Right kidney (tissue), 1 donor: Measurements from ENCODE around the gene ACTG1.

Experiments used
- DNase-seq: peaks from one replicate; pipeline ENCODE4 v3.0.0-alpha.2; 2016

The ACTG1 gene

DNA sequence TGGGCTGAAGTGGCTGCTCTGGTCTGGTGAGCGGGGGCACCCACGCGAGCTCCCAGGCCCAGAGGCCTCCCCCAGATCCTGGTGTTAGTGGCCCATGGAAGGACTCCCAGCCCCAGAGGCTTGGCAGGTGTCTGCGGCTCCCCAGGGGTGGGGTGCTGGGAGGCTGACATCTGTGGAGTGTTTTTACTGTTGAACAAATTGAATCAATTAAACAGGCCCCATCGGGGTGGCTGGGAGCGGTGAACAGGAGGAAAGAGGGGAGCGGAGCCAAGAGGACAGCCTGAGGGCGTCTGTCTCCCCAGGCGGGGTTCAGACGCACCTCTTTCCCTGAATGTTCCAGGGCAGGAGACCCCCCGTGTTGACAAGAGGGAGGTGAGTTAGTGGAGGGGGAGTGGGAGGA lies 29.9 kb downstream of the ACTG1 start:
- DNase-seq, result no peak

DNA sequence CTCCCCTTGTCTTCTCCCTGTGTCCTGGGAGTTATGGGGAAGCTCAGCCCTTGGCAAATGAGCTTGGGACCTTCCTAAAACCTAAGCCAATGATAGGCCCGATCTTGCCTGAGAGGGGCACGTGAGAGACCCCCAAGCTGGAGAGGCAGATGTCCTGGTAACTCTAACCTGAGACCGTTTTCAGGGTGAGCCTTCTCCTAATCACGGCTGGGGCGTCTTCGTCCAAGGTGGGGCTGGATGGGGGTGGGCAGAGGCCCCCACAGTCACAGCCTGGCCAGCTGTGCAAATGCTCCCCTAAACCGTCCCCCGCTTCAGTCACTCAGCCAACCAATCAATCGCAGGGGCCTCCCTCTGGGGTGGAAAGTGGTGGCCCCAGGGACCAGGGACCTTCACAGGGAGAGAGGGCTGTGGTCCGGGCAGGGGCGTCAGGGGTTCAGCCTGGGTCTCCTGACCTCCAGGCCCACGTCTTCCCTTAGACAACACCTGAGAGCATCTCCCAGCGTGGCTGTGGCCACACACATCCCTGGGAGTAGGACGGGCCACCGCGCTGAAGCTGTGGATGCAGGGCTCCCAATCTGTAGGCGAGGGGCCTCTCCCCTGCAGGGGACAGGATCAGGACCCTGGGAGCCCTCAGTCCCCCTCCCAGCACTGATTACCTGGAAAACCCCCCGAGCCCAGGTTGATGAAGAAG lies 30.6 kb downstream of the ACTG1 start:
- peak; percentile 45 for DNase-seq

DNA sequence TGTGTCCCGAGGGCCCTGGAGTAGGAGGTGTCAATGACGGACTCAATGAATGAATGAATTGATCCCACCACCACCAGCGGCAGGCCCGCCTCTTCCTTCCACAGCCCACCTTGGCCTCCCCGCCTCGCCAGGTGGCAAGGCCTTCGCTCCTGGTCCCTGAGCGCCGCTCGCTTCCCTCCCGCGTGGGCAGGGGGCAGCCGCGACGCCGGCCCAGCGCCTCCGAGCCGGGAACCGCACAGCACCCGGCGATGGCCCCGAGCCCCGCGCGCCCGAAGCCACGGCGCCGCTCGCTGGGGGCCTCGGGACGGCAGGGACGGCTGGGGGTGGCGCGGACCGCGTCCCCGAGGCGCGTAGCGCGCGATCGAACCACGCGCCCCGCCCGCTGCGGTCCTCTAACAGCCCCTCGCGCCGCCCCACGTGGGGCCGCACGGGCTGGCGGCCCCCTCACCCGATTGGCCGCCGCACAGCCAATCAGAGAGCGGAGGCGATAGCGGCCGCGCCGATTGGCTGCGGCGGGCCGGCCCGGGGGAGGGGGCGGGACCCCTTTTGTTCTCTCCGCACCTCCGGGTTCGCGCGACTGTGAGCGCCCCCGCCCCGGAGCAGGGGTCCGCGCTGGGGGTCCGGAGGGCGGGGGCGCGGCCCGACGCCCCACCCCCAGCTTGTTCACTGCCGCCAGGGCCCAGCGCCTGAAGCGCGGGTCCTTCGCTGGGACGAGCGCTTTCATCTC lies 31.4 kb downstream of the ACTG1 start:
- peak; percentile 93 for DNase-seq

DNA sequence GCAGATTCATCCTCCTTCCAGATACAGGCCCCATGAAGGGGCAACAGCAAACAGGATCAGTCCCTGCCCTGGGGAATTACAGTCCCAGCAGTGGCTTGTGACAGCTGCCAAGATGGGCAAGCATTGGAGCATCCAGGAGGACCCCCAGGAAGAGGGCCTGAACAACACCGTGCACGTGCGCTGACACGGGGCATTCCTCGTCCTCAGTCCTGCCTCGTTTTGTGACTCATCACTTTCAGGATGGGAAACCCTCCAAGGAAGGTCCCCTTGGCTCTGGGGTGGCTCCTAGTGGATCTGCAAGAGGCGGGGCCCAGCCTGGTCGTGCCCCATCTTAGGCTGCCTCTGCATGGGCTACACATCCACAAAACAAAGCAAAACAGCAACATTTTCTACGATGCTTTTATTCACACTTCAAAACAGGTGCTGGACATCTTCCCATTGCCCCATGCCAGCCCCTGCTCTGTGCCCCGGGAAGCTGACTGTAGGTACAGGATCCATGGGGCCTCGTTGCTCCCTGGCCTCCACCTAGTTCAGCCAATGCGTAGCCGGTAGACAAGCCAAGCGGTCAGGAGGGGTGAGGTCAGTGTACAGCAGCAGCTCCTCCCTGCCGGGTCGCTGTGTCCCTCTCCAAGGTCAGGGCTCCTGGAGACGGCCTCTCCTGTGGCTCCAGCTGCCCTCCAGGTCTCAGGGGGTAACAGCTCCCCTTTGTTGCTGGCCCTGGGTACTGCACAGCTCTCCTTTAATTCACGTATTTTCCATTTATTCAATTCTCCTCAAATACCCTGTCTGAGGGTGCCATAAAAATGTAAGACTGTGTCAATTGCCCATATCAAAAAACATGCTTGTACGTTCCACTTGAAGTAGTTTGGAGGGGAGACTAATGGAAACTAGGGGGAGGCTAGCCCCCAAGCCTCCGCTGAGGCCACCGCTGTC lies 32.2 kb downstream of the ACTG1 start:
- peak; percentile 61 for DNase-seq

DNA sequence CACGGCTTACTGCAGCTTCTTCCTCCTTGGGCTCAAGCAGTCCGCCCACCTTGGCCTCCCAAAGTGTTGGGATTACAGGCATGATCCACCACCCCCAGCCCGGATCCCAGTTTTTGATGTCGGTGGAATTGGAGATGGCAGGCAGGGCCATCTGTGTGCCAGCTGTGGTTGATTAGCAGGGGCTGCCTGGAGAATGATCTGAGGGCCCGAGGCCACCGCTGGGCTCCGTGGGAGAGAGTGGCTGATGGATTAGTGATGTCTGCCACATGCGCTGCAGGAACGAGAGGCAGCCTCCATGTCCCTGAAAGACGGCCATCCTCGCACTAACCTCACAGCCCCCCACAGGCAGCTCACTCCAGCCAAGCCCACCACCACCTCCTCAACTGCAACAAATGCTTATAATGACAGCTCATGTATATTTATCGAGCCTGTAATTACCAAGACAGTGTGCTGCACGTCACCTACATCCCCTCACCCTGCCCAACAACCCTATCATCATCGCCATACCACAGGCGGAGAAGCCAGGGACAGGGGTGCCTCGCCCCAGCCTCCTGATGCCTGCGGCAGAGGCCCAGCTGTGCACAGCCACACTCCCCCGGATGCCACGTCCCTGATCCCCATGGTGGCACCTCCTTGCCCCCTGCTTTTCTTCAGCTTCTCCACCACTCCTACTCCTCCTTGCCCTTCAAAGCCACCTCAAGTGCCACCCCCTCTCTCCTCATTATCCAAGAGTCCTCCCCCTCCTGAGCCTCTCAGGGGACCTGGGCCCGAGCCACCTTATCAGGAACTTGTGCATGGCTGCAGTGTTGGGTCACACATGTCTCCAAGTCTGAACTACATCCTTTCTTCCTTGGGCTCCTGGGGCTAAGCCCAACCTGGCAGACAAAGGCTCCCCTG lies 33.2 kb downstream of the ACTG1 start:
- peak; percentile 13 for DNase-seq

DNA sequence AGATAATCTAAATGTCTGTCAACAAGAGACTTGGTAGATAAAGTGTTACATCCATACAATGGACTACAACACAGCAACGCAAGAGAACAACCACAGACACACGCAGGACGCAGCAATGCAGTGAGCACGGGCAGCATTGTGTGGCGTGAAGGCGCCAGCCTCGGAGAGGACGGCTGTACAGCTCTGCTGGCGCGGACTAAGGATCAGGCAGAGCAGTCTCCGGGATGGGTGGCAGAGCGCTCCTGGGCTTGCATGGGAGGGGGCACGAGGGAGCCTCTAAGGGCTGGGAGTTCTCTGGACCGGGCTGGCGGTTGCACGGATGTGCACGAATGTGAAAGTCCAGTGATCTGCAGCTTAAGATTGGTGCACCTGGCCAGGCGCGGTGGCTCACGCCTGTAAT lies 34.5 kb downstream of the ACTG1 start:
- DNase-seq, result no peak

DNA sequence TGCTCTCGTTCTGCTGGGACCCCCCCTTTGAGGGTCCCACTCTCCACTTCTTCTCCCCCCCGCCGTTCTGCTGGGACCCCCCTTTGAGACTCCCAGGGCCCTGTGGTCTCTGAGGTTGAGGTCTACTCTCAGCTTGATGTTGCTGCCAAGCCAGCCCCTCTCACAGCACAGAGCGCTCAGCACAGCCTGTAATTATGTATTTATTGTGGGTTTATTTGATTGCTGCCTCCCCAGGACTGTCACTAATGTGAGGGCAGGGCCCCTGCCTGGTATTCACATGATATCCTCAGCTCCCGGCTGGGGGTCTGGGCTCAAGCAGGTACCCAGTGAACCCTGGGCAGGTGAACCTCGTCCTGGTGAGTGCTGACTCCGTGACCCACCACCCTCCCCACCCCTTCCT lies 35.4 kb downstream of the ACTG1 start:
- no peak for DNase-seq

DNA sequence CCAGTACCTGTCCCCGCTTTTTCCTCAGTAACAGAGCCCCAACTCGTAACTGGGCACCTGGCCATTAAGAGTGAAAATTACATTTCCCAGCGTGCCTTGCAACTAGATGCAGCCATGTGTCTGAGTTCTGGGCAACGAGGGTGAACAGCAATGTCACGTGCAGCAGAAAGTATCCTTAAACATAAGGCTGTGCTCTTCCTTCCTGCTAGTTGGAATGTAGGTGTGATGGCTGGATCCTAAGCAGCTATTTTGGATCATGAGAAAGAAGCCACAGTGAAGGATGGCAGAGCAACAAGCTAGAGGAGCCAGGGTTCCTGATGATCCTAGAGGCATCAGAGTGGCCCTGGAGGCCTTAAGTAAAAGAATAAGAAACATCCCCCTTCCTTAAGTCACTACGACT lies 36.0 kb downstream of the ACTG1 start:
- no peak for DNase-seq

DNA sequence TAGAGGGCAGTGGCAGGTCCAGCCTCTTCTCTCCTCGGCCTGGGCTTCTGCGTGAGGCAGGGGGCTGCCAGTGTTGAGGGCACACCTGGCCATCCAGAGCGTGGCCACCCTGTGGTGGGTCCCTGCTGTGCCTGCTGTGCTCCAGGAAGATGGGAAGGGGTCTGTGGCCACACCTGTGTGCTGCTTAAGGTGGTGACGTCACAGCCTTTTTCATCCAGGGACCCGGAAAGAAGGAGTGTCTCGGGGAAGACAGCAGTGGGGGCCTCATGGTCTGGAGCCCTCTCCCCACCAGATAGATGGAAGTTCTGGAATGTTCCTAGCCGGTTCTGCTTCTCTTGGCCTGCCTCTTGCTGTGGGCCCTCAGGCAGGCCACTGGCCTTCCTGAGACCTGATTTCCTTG lies 36.5 kb downstream of the ACTG1 start:
- DNase-seq, result no peak

DNA sequence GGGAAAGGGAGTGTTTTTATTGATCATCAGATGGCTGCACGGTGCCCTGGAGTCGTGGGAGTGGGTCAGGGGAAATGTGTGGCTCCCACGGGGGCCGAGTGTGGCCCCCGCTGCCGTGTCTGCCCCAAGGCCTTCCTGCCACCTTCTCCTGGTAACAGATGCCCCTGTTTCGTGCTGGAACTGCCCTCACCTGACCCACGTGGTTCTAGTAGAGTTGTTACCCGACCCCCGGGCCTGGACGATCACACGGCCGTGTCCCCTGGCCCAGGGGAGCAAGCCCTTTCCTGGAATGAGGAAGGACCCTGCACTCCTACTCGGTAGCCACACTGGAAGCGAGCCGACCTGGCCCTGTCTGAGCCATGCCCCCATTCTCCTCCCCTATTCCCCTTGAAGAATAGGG lies 37.6 kb downstream of the ACTG1 start:
- DNase-seq, result no peak

DNA sequence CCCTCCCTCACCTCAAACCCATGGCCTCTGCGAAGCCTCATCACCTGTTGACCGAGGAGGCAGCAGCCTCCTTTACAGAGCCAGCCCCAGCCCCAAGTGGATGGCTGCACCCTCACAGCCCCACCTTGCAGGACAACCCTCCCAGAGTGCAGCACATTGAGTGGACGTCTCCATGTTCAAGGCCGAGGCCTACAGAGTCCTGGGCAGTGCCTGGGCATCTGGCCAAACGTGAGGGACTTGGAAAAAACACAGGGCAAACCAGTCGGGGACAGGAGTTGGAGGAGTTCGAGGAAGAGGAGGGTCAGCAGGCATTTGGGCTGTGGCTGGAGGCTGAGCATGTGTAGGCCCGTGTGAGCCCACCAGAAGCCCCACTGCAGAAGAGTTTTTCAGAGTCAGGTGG lies 39.6 kb downstream of the ACTG1 start:
- DNase-seq, result no peak

DNA sequence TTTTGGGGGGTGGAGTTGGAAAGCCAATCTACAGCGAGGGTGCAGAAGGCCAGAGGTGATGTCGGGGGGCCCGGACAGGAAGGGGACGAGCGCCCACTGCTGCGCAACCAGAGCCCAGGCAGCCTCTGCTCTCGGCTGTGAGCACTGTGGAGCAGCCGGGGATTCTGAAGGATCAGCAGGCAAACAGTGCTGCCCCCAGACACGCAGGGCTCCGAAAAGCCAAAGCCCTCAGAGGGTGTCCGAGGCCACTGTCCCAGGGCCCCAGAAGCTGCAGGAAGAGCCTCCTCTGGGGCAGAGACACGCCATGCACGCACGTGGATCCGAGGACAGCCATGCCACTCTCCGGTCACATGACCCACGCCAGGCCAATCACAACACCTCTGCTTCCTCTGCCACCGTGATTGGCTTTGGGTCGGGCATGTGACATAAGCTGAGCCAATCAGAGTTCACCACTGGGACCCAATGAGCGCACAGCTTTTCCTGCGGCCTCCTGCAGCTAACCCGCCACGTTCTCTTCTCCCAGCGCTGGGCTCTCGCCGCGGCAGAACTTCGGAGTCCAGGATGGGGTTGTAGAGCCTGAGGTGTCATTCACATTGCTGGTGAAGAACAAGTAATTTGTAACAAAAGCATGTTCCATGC lies 40.7 kb downstream of the ACTG1 start:
- DNase-seq, result peak; percentile 72

DNA sequence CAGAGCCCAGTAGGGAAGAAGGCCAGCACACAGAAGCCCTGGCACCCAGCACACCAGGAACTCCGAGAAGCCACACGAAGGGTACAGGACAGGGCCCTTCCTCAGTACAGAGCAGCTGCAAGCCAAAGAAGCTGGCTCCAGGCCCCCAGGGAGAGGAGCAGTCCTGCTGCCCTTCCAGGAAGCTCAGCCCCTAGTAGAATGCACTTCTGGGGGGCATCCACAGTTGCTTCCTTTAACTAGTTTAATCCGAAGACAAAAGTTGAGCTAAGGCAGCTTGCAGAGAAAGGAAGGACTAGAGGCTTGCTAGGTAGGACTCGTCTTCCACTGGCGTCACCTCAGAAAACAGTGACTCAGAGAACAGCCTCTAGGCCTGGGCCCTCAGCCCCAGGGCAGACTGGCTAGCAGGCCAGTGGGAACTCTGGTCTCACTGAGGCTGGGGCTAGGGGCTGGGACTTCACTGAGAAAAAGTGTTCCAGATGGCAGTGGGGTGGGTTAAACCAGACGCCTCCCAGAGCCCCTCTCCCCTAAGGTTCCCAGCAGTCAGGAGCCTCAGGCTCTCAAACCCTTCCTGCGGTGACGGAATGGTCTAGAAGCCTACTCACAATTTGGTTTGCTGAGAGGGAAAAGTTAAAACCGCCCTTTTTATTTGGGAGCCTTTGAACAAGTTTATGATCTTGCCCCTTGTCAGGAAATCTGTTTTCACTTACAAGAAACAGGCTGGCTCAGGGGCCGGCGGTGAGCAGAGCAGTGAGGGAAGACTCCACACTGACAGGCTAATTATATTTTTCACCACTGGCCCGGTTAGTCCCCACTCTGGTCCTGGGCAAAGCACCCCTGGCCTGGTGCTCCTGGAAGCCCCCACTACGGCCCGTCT lies 41.4 kb downstream of the ACTG1 start:
- DNase-seq, result no peak

DNA sequence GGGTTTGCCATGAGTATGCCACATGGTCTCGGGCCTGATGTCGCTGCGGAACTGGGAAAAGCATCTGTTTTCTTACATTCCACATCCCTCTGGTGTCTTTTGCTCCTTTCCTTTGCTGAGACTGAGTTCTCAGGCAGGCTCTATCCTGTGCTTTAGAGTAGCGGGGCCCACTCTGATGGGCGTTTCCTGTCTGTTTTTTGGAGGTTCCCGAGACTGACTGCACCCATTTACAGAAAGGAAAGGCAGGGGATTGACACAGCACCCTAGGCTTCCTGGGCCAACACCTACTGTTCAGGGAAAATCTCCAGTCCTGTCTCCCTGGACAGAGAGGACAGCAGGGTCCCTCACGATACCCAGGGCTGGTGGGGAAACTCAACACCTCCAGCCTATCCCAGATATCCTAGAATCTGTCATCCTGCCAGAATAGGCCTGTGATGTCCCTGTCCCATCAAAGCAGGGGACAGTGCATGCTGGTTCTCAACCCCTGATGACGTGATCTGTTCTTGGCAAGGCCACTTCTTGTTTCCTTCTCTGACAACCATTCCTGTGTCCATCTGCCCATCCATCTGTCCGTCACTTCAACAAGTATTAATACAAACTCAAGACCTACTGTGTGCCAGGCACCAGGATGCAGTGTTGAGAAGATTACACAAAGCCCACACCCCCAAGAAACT lies 42.2 kb downstream of the ACTG1 start:
- no peak for DNase-seq

DNA sequence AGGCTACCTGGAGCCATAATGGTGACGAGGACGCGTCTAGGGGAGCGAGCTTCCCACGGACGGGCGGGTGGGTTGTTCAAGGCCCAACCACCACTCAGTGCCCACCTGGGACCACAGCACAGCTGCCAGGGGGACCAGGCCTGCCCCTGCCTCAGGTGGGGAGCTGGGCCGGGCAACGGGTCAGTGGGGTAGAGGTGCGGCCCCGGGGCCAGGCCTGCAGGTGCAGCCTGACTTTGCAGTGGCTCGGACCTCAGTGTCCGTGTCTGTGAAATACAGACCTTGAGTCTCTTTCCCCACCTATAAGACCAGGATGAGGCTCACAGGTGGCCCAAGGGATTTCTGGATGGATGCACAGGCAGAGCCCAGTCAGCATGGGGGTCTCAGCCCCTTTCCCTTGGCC lies 43.3 kb downstream of the ACTG1 start:
- DNase-seq, result no peak

DNA sequence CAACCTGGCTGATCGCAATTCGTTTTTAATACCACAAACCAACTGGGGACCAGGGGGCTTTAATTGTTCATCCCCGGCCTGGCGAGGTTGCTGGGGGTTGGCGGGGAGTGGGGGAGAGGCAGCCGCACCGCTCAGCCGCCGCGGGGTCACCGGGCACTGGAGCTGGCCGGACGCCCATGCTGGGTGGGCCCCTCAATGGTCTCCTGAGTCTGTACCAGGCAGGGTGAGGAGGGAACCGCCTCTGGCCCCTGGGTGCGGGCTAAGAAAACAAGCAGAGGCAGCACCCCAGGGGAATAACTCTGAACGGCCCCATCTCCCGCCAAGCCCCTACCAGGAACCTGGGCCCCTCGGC lies 43.9 kb downstream of the ACTG1 start:
- no peak for DNase-seq

DNA sequence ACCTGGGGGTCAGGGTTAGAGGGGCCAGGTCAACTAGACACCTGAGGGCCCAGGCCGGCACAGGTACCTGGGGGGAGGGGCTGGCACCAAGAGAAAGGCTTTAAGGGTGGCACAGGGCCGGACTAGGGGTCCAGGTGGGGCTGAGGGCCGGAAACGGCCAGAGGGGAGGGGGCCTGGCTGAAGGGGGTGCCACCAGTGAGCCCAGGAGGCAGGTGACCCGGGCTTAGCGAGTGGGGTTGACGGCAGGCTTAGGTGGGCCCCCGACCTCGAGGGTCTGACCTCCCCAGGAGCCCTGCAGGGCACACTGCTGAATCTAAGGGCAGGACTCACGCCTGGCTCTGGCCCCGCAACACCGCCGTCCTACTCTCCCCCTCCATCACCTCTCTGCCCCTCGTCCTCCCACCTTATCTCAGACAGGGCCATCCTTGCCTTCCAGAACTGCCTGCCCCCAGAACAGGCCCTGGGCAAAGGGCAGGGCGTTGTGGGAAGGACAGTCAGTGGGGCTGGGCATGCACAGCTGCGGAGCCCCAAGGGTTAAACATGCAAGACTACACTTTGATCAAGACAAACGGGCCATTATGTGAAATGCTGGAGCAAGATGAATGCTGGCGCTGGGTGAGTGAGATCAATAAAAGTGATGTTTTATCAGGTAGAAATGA lies 44.4 kb downstream of the ACTG1 start:
- DNase-seq, result no peak

DNA sequence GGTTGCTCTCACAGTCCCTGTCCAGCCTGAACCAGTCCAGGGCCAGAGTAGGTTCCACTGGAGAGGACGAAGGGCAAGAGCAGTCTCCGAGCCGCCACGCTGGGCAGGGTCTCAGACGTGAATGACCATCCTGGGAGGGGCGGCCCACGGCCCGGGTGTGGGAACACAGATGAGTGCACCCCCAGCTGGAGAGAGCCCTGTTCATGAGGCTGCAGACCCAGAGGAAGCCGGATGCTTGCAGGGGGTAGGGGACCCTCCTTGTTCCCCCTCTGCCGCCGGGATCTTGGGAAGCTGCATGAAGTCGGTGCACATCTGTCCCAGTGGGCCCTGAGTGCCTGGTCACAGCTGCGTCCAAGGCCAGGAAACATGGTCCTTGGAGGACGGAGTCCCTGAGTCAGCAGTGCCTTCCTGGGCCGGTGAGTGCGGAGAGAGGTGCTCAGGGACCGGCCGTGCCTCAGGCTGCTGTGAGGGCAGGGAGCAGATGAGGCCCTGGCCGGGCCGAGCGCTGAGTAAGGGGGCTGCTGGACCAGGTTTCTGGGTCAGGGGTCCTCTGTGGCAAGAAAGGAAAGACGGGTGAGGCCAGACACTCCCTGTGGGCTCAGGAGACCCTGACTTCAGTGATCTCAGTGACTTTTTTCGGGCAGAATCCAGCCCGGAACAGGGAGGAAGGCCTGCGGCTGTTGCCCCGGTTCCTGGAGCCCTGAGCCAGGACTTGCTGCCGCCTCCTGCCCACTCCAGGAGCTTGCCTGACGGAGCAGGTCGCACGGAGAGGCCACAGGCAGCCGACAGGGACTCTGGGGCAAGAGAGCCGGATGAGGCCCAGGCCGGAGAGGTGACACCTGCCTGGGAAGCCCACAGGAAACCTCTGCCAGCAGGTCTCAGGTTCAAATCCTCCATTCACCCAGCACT lies 45.8 kb downstream of the ACTG1 start:
- DNase-seq, result no peak
